GM21723 (cell line): ENCODE results near the gene LAMC1.
"Not testable (repeated sequence)": the region's sequence is repeated elsewhere in the genome, so short reads cannot be mapped to it uniquely, and the experiment has no call there.

ENCODE experiments used
- ATAC-seq: cut with Tn5 transposase; IDR thresholded peaks from one replicate; pipeline ENCODE4 v1.9.1; 2021; ENCODE audit warnings: mild to moderate bottlenecking, moderate library complexity; ENCODE audit not compliant: unreplicated experiment

LAMC1 gene

GRCh38 chr1:183040547-183040971 lies 17.3 kb downstream of the LAMC1 start:
- no peak for ATAC-seq

- ATAC-seq = no peak
These were observed 20.0 kb downstream of the LAMC1 start for GRCh38 chr1:183043254-183043653.

DNA sequence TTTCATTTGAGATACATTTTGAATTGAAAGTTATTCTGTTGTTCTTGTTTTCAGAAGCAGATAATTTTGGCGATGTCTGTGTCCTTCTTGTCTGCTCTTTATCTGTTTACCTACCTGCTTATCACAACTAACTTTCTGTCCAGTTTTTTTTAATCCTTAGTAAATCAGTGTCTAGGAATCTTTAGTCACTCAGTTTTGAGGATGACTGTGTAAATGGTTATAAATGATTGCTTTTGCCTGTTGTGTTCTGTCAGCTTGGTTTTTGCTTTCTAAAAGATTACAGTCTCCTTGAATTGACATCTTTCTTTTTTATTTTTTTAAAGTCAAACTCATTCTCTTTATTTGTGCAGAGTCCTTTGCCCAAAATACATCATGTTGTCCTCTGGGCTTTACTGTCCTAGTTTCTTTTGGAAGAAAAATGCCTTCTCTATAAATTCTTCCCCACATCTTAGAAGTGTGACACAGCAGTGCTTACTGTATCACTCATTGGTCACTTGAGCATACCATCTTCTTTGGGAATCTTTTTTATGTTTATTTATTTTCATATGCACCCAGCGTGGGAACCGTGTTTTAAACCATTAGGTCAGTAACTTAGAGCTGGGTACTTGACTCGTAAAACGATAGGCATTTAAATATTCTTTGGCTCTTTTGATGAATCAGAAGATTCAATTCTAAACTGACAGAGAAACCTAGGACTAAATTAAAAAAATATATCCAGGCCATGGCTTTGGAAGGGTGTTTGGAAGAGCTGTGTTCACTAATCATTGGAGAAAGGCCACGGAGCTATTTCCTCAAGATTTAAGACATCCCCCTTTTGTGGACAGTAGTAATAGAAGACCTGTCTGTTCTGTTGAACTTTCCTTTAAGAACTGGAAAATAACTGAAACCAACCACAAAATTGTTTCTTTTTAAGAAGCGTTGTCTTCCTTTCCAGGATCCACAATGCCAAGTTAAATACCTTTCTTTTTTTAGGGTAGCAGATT lies 20.9 kb downstream of the LAMC1 start:
- no peak for ATAC-seq

DNA sequence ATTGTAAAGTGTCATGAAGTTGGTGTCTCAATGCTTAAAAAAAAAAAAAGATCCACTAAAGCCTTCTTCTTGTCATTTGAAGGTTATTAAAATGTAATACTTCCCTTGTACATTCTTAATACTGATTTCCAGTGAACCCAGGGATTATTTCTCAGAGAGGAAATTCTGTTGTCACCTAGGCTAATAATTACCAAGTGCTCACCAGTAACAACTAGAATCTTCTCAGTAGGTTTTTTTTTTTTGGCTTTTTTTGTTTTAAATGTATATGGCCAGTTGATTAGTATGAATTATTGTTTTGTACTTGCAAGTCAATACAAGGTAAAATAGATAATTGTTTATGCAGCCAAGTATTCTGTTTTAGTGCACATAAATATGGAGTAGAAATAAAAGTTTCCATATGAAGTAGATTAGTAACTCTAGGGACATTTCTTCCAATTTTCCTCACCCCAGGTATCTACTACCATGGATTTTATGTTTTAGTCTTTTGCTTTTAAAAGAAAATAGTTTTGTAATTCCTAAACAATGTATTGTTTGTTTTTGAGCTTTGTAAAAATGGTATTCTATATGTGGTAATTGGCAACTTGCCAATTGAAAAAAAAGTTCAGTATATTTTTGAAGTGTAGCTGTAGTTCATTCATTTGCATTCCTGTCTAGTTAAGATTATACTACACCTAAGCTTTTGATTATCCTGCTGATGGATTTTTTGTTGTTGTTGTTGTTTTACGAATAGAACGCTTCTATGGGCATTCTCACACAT lies 21.9 kb downstream of the LAMC1 start:
- ATAC-seq = no peak

GRCh38 chr1:183048087-183049085 lies 25.2 kb downstream of the LAMC1 start:
- ATAC-seq = peak; percentile 100

- ATAC-seq = no peak
These were observed 28.3 kb downstream of the LAMC1 start for GRCh38 chr1:183051546-183051945.

DNA sequence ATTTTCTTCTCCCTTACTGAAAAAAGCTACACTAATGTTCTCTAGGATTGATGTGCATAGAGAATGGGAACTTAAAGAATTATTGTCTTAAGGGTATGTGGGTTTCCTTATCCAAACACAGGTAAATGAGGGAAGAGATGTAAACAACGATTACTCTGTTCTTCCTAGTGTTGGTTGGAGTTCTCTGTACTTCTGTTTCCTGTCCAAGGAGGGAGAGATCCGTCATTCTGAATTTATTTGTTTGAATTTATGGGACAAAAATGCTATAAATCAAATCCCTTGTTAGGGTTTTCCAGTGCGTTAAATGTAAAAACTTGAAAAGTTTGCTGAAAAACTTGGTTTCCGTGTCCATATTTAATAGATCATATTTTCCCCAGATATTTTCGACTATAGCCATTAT lies 29.6 kb downstream of the LAMC1 start:
- ATAC-seq = no peak

DNA sequence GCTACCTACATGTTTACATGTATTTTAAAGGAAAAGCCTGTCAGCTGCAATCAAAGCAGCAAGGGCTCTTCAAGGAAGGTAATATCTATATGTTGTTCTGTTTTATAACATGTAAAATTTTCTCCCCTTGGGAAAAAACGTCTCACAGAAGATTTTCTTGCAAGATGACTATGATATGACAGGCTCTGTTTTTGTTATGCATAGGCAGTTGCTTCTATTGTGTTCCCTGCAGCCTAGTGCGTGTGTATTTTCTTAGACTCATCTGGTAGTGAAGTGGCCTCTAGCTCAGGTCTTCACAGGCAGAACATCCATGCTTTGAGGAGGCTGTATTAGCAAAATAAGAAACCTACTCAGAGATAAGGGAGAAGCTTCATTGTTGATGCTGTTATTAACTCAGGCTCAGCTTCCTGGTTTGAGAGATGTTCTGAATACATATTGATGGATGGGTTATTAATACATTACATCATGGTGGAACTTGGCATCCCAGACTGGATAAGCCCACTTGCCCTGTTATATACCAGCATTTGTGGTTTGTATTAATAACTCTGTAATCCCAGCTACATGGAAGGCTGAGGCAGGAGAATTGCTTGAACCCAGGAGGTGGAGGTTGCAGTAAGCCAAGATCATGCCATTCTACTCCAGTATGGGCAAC lies 35.8 kb downstream of the LAMC1 start:
- no peak for ATAC-seq

GRCh38 chr1:183061194-183061593 lies 38.0 kb downstream of the LAMC1 start:
- no peak for ATAC-seq

GRCh38 chr1:183063349-183063748 lies 40.1 kb downstream of the LAMC1 start:
- ATAC-seq = no peak

DNA sequence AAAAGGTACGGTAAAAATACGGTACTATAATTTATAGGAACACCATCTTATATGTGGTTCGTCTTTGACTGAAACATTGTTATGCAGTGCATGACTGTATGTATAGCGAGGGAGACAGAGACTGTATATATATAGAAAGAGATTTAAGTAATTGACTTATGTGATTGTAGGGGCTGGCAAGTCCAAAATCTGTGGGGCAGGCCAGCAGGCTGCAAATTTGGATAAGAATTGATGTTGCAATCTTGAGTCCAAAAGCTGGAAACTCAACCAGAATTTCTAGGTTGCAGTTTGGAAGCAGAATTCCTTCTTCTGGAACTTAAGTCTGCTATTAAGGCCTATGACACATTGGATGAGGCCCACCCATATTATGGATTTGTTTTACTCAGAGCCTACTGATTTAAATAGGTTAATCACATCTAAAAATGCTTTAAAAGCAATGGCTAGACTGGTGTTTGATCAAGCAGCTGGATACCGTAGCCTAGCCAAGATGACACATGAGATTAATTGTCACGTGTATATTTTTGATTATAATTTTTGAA lies 42.0 kb downstream of the LAMC1 start:
- no peak for ATAC-seq

GRCh38 chr1:183066432-183066831 lies 43.2 kb downstream of the LAMC1 start:
- not testable (repeated sequence) for ATAC-seq

- ATAC-seq = no peak
These were observed 46.5 kb downstream of the LAMC1 start for GRCh38 chr1:183069562-183070216.

- ATAC-seq = no peak
These were observed 47.2 kb downstream of the LAMC1 start for GRCh38 chr1:183070234-183070922.

- ATAC-seq = peak; percentile 90
These were observed 47.9 kb downstream of the LAMC1 start for GRCh38 chr1:183070923-183071618.

DNA sequence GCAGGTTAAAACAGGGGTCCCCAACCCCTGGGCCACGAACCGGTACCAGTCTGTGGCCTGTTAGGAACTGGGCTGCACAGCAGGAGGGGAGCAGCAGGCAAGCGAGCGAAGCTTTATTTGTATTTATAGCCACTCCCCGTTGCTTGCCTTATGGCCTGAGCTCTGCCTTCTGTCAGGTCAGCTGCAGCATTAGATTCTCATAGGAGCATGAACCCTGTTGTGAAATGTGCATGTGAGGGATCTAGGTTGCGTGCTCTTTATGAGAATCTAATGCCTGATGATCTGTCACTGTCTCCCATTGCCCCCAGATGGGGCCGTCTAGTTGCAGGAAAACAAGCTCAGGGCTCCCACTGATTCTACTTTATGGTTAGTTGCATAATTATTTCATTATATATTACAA lies 49.4 kb downstream of the LAMC1 start:
- not testable (repeated sequence) for ATAC-seq

DNA sequence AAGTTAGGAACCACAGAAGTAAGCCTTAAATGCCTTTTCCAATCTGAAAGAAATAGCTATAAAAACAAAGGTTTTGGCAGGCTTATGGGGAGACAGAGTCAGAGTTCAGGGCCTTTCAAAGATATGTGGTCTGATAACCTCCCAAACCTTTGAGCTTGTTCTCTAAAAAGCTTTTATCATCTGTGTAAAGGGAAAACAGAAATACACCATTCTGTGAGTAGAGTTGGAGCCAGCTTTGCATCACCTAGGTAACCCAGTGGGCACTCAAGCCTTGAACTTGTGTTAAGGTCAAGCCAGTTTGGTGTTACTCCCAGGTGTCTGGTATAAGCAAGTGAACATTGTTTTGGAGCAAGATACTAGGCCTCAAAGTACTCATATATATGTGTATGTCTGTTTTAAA lies 50.1 kb downstream of the LAMC1 start:
- no peak for ATAC-seq

GRCh38 chr1:183074215-183074614 lies 51.0 kb downstream of the LAMC1 start:
- no peak for ATAC-seq
